K562 (cell line): ENCODE results near the gene ADRB2. TPM values are rescaled to one million over a fixed set of nuclear protein-coding genes. Genes with fewer than 3 reads are reported as not detected.
A peak's percentile ranks its signal among the peaks of the same experiment; 100 is the strongest.

Experiments used
- ATAC-seq: fragments of 200-7000 bp; cut with Tn5 transposase; 3 replicates; pipeline ENCODE4 v1.9.1; 2020; ENCODE audit warnings: moderate library complexity
- BruUV-seq: library from RNA; stranded (reverse); fragments of 400-500 nt; replicated peaks from 2 replicates; lab custom pipeline; 2021; lab: Mats Ljungman, UMichigan
- CTCF ChIA-PET: fragments of 300-600 bp; formaldehyde crosslinking; extraction: SDS; loops from one replicate; lab custom pipeline; 2021; ENCODE audit warnings: low intra/inter-chr PET ratio; lab: Yijun Ruan, JAX
- POLR2A ChIA-PET: fragments of 300-600, 350-650 bp; sonication (Branson Sonifier 250); formaldehyde crosslinking; extraction: SDS; loops from one replicate; lab custom pipeline; 2021; ENCODE audit warnings: antibody characterized with exemption, inconsistent platforms; lab: Yijun Ruan, JAX
- DNase-seq, 4 experiments: peaks; one replicate each; pipeline versions ENCODE4 v3.0.0 to v3.0.0-alpha.2; 2011 to 2018; ENCODE audit warnings: low spot score in 3 of 4, mixed read lengths in 3 of 4; ENCODE audit errors: extremely low read depth in 1 of 4
- FAIRE-seq: peaks from 2 replicates; lab custom pipeline; 2011; peaks lifted over from hg19 to GRCh38; lab: Jason Lieb, UNC
- H2AFZ ChIP-seq: 2 replicates; pipeline ENCODE4 v1.6.0; 2011; ENCODE audit warnings: low read depth, low read length, control low read depth, inconsistent platforms
- H3K27ac ChIP-seq: fragments of 200-600 bp; 3 replicates; pipeline ENCODE4 v1.8.0; 2011; ENCODE audit warnings: low read depth, mild to moderate bottlenecking, control low read depth, inconsistent platforms, low read length, moderate library complexity, mixed read lengths; ENCODE audit errors: extremely low read depth
- H3K27me3 ChIP-seq, 2 experiments: fragments of 300-600 bp in 1 of 2; 2 replicates in 1 of 2; 3 replicates in 1 of 2; pipeline versions ENCODE4 v1.6.0 to v1.8.0; 2011; ENCODE audit warnings: inconsistent platforms in 2 of 2, low read length in 2 of 2, mild to moderate bottlenecking in 1 of 2, mixed read lengths in 1 of 2, moderate library complexity in 1 of 2; ENCODE audit not compliant: control insufficient read depth in 2 of 2, insufficient read depth in 2 of 2
- H3K36me3 ChIP-seq: fragments of 300-600 bp; 3 replicates; pipeline ENCODE4 v1.8.0; 2011; ENCODE audit warnings: mild to moderate bottlenecking, low read length, inconsistent platforms; ENCODE audit not compliant: control insufficient read depth, insufficient read depth
- H3K4me1 ChIP-seq, 2 experiments: fragments of 200-600 bp in 1 of 2; replicated peaks in 1 of 2; 2 replicates in 1 of 2; 3 replicates in 1 of 2; pipeline versions ENCODE4 v1.5.1 to v1.8.0; 2011; ENCODE audit warnings: inconsistent platforms in 2 of 2, low read length in 2 of 2, mild to moderate bottlenecking in 1 of 2, mixed read lengths in 1 of 2, moderate library complexity in 1 of 2; ENCODE audit not compliant: control insufficient read depth in 2 of 2, insufficient read depth in 2 of 2
- H3K4me2 ChIP-seq: 2 replicates; pipeline ENCODE4 v1.6.1; 2011; ENCODE audit warnings: low read length, control low read depth, inconsistent platforms, mixed read lengths; ENCODE audit not compliant: insufficient read depth
- H3K4me3 ChIP-seq: fragments of 200-600 bp; sonication (generic), shearing (Covaris generic); 2 replicates; pipeline ENCODE4 v1.5.1; 2016; ENCODE audit warnings: control low read depth, inconsistent platforms
- H3K79me2 ChIP-seq: fragments of 200-600 bp; 3 replicates; pipeline ENCODE4 v1.8.0; 2011; ENCODE audit warnings: low read length, inconsistent platforms; ENCODE audit not compliant: control insufficient read depth, insufficient read depth
- H3K9ac ChIP-seq, 2 experiments: 2 replicates each; pipeline versions ENCODE4 v1.6.0 to v1.6.1; 2011; ENCODE audit warnings: low read depth in 2 of 2, low read length in 2 of 2, control low read depth in 1 of 2, inconsistent platforms in 1 of 2, mild to moderate bottlenecking in 1 of 2, mixed read lengths in 1 of 2; ENCODE audit not compliant: insufficient read depth in 1 of 2
- H3K9me1 ChIP-seq: one replicate; pipeline ENCODE4 v1.6.0; 2011; ENCODE audit warnings: inconsistent platforms, mild to moderate bottlenecking, low read length, moderate library complexity; ENCODE audit not compliant: control insufficient read depth, insufficient read depth
- H3K9me3 ChIP-seq: replicated peaks from 2 replicates; pipeline ENCODE4 v1.5.1; 2011; ENCODE audit warnings: low read depth, low read length, inconsistent platforms; ENCODE audit not compliant: control insufficient read depth, insufficient read depth
- H4K20me1 ChIP-seq: replicated peaks from 2 replicates; pipeline ENCODE4 v1.6.1; 2011; ENCODE audit warnings: low read length, inconsistent platforms, mixed read lengths; ENCODE audit not compliant: control insufficient read depth, insufficient read depth
- IRF2 ChIP-seq: sonication (generic); formaldehyde crosslinking; IDR thresholded peaks from 2 replicates; pipeline ENCODE4 v1.8.1; 2022; ENCODE audit warnings: mild to moderate bottlenecking, missing genetic modification reagents
- MYC ChIP-seq, 2 experiments: fragments of 250-450 bp in 1 of 2; sonication (Bioruptor Pico) in 1 of 2; IDR thresholded peaks; 2 replicates each; pipeline versions ENCODE4 v1.5.1 to v1.6.1; 2012 to 2021; ENCODE audit warnings: low read depth in 2 of 2, borderline replicate concordance in 1 of 2, improper control_type of control experiment in 1 of 2, low read length in 1 of 2, mild to moderate bottlenecking in 1 of 2, moderate library complexity in 1 of 2
- TBL1XR1 ChIP-seq, 2 experiments: IDR thresholded peaks; 2 replicates each; pipeline ENCODE4 v1.6.1; 2012; ENCODE audit warnings: improper control_type of control experiment in 2 of 2, low read length in 2 of 2, mild to moderate bottlenecking in 1 of 2
- TCF7L2 ChIP-seq: fragments of 150-350 bp; IDR thresholded peaks from 2 replicates; pipeline ENCODE4 v1.6.1; 2016; ENCODE audit warnings: low read depth, mild to moderate bottlenecking, low read length, moderate library complexity
- WGBS: fragments of 100-300 bp; shearing (Covaris generic); methylation state at CpG from one replicate; pipeline ENCODE4 v1.1.6; 2016; ENCODE audit warnings: low coverage, mixed read lengths; ENCODE audit not compliant: insufficient coverage; ENCODE audit errors: missing lambda C conversion rate; 5-methylcytosine and 5-hydroxymethylcytosine counted together
- in situ Hi-C: fragments of 300-500 bp; cut with MboI; formaldehyde crosslinking; loops from 4 replicates; pipeline ENCODE4 v1.15.0; 2018; ENCODE audit warnings: inconsistent platforms, mixed read lengths
- intact Hi-C: fragments of 100-400 bp; cut with micrococcal nuclease; formaldehyde crosslinking; loops from 2 replicates; pipeline ENCODE4 v1.14.2; 2022
- polyA plus RNA-seq, 8 experiments: library from polyadenylated mRNA; depleted of rRNA in 4 of 8; stranded (reverse) in 5 of 8; unstranded in 3 of 8; fragments of >200 nt; fragmentation: Nextera tagmentation in 2 of 8; fragmentation: Illumina TruSeq in 1 of 8; extraction: Ambion mirVana in 2 of 8; extraction: Trizol in 1 of 8; gene quantifications; 2 replicates each; pipeline versions ENCODE4 v1.2.1 to v1.2.3, GENCODE V29; 2011 to 2014; ENCODE audit warnings: inconsistent platforms in 1 of 8, missing spikeins in 1 of 8
- total RNA-seq, 7 experiments: library from RNA; depleted of rRNA in 6 of 7; stranded (reverse); fragments of >200 nt in 6 of 7; fragmentation: Illumina TruSeq in 2 of 7; extraction: Trizol in 2 of 7; gene quantifications; 2 replicates each; pipeline versions ENCODE4 v1.2.1 to v1.2.3, GENCODE V29; 2011 to 2021; ENCODE audit warnings: low replicate concordance in 1 of 7
- TF ChIP-seq, protein P1 (sequence below): fragments of 200-400 bp; formaldehyde crosslinking; IDR thresholded peaks from 2 replicates; pipeline ENCODE4 v1.6.1; 2017; ENCODE audit warnings: mild to moderate bottlenecking, low read depth, low read length, moderate library complexity

ADRB2 gene
- total and polyA plus RNA-seq, 9 of the 15 experiments (the other 6 are each of a cell fraction or from before 2014, with no cell fraction given): 0.01 to 0.18 (median 0.04) TPM; not detected in 2

DNA sequence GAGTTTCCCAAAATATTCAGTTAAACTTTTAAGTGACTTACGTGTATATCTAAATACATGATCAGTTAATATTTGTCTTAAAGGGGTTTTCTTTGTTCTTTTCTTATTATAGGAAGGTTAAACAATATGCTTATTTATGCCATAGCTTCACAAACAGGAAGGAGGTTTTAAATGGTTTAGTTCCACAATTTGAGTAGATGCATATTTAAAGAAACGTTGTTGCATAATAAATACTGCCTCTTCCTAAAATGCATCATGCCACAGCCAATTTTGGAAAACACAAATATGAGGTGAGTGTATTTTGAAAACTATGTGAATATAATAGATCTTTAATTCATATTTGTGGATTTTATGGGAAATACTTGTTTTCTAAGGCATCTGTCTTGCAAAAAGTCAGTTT, 2.5 kb upstream of the ADRB2 start (continued):
- TF ChIP-seq, protein P1, sequence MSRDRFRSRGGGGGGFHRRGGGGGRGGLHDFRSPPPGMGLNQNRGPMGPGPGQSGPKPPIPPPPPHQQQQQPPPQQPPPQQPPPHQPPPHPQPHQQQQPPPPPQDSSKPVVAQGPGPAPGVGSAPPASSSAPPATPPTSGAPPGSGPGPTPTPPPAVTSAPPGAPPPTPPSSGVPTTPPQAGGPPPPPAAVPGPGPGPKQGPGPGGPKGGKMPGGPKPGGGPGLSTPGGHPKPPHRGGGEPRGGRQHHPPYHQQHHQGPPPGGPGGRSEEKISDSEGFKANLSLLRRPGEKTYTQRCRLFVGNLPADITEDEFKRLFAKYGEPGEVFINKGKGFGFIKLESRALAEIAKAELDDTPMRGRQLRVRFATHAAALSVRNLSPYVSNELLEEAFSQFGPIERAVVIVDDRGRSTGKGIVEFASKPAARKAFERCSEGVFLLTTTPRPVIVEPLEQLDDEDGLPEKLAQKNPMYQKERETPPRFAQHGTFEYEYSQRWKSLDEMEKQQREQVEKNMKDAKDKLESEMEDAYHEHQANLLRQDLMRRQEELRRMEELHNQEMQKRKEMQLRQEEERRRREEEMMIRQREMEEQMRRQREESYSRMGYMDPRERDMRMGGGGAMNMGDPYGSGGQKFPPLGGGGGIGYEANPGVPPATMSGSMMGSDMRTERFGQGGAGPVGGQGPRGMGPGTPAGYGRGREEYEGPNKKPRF: no peak
- no peak for TF ChIP-seq TCF7L2

DNA sequence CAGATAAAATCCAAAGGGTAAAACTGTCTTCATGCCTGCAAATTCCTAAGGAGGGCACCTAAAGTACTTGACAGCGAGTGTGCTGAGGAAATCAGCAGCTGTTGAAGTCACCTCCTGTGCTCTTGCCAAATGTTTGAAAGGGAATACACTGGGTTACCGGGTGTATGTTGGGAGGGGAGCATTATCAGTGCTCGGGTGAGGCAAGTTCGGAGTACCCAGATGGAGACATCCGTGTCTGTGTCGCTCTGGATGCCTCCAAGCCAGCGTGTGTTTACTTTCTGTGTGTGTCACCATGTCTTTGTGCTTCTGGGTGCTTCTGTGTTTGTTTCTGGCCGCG, 727 bp upstream of the ADRB2 start:
- Histone ChIP-seq H3K9ac (peak overlapping the region; percentile 39 to 90), H3K4me3 (peak overlapping the region; percentile 36), H3K9me1 (no peaks in the 10 kb centered on the region), H3K79me2 (no peaks in the 10 kb centered on the region), H4K20me1 (no peaks in the 10 kb centered on the region; the same call in 1 of the 2 replicates), H3K4me1 (peaks cover 5 to 12% of the 10 kb centered on the region in 2 experiments; a peak in 3 of 5 replicates), H3K4me2 (peak overlapping the region; percentile 88), H3K27me3 (peaks cover 19 to 25% of the 10 kb centered on the region in 2 experiments), H3K36me3 (no peaks in the 10 kb centered on the region), H3K27ac (no peak overlapping the region; the same call in 2 of the 3 replicates), H3K9me3 (no peaks in the 10 kb centered on the region), H2AFZ (peak overlapping the region; percentile 90)
- ChIA-PET CTCF (no interaction called here), POLR2A (interaction anchor here (1.2 kb wide), 1 partner anchor 19 kb away, joined by 3 read pairs; no protein-coding TSS in a partner anchor)
- BruUV-seq: no TSS peak
- intact Hi-C loops: no loop called here
- peak; percentile 27 for ATAC-seq
- FAIRE-seq: no peak
- TF ChIP-seq MYC (IDR thresholded peaks at IDR 0.05; ENCODE audit: low read depth, low read length) (no peak), MYC (CRISPR knock-in tag; IDR thresholded peaks at IDR 0.05; ENCODE audit: borderline replicate concordance, low read depth) (no peak), TBL1XR1 (IDR thresholded peaks at IDR 0.05; ENCODE audit: low read length in 2 of 2) (no peak), IRF2 (CRISPR knock-in tag) (no peak)
- in situ Hi-C loops: no loop called here
- peak in 1 of 4 experiments; percentile 14 for DNase-seq
- WGBS: 3% methylated on average over 9 of the region's 9 CpGs
